GM12872 (cell line): ENCODE results near the gene C1orf50.

Experiments used
- TF ChIP-seq, protein P1 (sequence below): IDR thresholded peaks from 3 replicates; pipeline ENCODE4 v1.5.1; 2011; ENCODE audit warnings: low read depth, mild to moderate bottlenecking, low read length, moderate library complexity; ENCODE audit not compliant: insufficient read depth

Gene C1orf50

DNA sequence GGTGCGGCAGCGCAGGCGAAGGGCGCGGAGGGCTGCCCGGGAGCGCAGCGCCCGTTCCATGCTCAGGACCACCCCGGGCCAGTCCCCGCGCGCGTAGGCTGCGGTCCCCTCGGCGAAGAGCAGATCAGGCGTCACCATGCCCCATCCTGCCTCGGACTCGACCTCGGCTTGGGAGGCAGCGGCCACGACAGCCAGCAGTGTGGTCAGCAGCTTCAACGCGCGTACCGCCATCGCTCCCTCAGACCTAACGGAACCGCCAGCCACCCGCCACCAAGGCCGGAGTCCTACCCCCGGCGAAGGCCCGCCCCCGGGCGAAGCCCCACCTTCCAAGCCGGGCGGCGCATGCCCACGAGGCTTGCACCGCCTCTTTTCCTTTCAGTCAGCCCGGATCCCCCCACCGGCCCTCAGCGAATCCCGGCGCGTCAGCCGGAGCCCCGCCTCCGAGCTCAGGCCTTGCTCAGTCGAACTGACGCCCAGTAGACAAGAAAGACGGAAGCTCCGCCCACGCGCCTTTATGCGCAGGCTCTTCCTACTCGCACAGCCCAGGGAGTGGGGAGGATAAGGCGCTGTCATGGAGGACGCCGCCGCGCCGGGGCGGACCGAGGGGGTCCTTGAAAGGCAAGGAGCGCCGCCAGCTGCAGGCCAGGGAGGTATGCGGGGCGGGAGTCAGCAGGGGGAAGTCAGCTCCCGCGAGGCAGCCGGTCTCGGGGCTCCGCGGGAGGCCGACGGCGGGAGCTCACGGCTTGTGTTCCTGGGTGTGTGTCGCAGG is at the start of gene C1orf50, which contains the start of gene P3H1:
TSS of gene C1orf50 (plus strand) at position 509 of the 769 bp plus-strand sequence. CDS start at position 572, 63 bp downstream.
TSS of gene P3H1 (minus strand) at position 288 of the 769 bp plus-strand sequence. CDS start at position 231, 57 bp downstream.
- TF ChIP-seq, protein P1, sequence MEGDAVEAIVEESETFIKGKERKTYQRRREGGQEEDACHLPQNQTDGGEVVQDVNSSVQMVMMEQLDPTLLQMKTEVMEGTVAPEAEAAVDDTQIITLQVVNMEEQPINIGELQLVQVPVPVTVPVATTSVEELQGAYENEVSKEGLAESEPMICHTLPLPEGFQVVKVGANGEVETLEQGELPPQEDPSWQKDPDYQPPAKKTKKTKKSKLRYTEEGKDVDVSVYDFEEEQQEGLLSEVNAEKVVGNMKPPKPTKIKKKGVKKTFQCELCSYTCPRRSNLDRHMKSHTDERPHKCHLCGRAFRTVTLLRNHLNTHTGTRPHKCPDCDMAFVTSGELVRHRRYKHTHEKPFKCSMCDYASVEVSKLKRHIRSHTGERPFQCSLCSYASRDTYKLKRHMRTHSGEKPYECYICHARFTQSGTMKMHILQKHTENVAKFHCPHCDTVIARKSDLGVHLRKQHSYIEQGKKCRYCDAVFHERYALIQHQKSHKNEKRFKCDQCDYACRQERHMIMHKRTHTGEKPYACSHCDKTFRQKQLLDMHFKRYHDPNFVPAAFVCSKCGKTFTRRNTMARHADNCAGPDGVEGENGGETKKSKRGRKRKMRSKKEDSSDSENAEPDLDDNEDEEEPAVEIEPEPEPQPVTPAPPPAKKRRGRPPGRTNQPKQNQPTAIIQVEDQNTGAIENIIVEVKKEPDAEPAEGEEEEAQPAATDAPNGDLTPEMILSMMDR = no peak

DNA sequence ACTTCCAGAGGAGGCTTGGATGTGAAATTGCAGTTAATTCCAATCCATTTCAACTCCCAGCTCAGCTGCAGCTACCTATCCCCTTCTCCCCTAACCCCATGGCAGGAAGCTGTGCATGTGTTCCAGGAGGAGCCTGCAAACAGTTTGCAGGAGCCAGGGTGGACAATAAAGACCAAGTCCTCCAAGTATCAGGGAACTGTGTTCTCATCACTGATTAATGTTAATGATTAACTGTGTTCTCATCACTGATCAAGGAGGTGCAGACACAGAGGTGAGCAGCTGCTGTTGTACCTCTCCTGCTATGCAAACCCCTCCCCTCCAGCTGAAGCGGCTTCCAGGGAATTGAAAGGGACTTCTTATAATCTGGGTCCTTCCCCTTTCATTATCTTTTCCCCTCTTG is 46.2 kb upstream of the C1orf50 start:
- TF ChIP-seq, protein P1 = no peak

DNA sequence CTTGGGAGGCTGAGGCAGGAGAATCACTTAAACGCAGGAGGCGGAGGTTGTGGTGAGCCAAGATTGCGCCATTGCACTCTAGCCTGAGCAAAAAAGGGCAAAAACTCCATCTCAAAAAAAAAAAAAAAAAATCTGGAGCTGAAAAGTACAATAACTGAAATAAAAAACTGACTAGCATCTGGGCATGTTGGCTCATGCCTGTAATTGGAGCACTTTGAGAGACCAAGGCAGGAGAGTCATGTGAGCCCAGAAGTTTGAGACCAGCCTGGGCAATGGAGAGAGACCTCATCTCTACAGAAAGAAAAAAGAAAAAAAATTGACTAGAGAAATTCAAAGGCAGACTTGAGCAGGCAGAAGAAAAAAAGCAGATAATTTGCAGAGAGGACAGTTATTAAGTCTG is 45.1 kb upstream of the C1orf50 start:
- TF ChIP-seq, protein P1 = no peak

DNA sequence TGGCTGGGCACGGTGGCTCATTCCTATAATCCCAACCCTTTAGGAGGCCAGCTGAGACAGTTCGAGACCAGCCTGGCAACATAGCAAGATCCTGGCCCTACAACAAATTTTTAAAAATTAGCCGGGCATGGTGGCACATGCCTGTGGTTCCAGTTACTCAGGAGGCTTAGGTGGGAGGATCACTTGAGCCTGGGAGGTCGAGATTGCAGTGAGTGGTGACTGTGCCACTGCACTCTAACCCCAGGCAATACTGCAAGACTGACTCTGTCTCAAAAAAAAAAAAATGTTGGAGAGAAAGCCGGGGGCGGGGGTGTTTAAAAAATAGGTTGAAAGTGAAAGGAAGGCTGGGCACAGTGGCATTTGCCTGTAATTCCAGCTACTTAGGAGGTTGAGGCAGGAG is 43.5 kb upstream of the C1orf50 start:
- TF ChIP-seq, protein P1 = no peak

DNA sequence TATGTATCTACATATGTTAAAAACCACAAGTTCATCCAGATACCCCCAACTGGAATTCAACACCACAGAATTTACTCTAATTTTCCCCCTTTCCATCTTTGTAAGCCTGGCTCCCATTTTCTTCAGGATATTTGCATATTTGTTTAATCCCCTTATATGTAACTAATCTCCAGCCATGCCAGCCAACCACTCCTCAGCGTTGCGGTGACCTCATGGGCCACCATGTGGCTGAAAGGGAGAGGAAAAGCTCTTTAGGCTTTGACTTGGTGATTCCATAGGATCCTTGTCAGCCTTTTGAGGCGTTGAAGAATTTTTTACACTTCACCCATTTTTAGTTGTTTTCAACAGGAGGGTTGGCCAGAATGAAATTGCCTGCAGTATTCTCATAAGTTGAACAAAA is 37.0 kb upstream of the C1orf50 start:
- TF ChIP-seq, protein P1 = no peak

DNA sequence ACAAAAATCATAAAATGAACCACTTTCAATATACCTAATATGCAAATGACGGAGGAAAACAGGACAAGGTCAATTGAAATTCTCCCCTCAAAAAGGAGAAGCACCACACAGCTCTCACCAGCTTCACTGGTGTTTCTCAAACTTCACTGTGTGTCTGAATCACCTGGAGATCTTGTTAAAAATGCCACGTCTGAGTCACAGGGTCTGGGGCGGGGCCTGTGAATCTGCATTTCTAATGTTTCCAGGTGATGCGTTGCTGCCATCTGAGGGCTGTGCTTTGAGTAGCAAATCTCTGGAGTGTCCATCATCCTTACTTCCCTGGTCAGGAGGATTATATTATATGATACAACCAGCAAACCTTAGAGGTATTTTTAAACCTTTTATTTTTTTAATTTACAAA is 36.1 kb upstream of the C1orf50 start:
- TF ChIP-seq, protein P1 = 0 out of 3 replicates have a peak, but pooled peaks have one; percentile 3

DNA sequence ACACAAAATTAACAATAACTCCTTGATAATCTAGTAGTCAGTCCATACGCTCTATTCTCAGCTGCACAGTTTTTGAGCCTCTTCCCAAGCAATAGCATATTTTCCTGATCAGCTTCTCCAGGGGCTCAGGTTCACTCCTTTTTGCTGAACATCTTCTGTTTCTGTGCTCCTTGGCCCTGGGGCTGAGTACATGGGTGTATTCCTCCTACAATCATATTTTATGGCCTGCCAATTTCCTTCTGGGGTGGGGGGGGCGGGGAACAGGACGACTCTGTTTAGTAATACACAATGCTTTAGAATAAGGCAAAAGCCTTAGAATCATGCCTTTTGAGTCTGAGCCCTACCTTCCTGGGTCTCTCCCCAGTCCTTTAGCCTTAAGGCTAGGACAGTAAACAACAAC is 35.5 kb upstream of the C1orf50 start:
- TF ChIP-seq, protein P1 = no peak
